Smooth muscle cell (in vitro differentiated cells): ENCODE results near the gene ETV3. TPM values are rescaled to one million over a fixed set of nuclear protein-coding genes. Genes with fewer than 3 reads are reported as not detected.

Experiments used
- DNase-seq: peaks from one replicate; lab custom pipeline; 2025; ENCODE audit not compliant: unreplicated experiment; lab: John Stamatoyannopoulos, UW
- H2AFZ ChIP-seq: fragments of 200-600 bp; sonication (generic); 2 replicates; pipeline ENCODE4 v1.6.0; 2016; ENCODE audit warnings: antibody characterized with exemption, low read depth, mild to moderate bottlenecking
- H3F3A ChIP-seq: fragments of 200-600 bp; sonication (generic); 2 replicates; pipeline ENCODE4 v1.6.0; 2017; ENCODE audit warnings: antibody characterized with exemption, low read depth
- H3K27ac ChIP-seq: fragments of 200-600 bp; sonication (generic); 2 replicates; pipeline ENCODE4 v1.5.1; 2016; ENCODE audit warnings: low read depth, mild to moderate bottlenecking
- H3K27me3 ChIP-seq: fragments of 200-600 bp; sonication (generic); 2 replicates; pipeline ENCODE4 v1.6.1; 2016; ENCODE audit warnings: low read depth, mild to moderate bottlenecking
- H3K36me3 ChIP-seq: fragments of 200-600 bp; sonication (generic); 2 replicates; pipeline ENCODE4 v1.5.1; 2016; ENCODE audit warnings: low read depth
- H3K4me1 ChIP-seq: fragments of 200-600 bp; sonication (generic); 2 replicates; pipeline ENCODE4 v1.5.1; 2016; ENCODE audit warnings: low read depth
- H3K4me2 ChIP-seq: fragments of 200-600 bp; sonication (generic); 2 replicates; pipeline ENCODE4 v1.6.0; 2016; ENCODE audit warnings: mild to moderate bottlenecking
- H3K4me3 ChIP-seq: fragments of 200-600 bp; sonication (generic); 2 replicates; pipeline ENCODE4 v1.5.1; 2016; ENCODE audit warnings: mild to moderate bottlenecking
- H3K79me2 ChIP-seq: fragments of 200-600 bp; sonication (generic); 2 replicates; pipeline ENCODE4 v1.6.0; 2016; ENCODE audit warnings: low read depth, mild to moderate bottlenecking
- H3K9ac ChIP-seq: fragments of 200-600 bp; sonication (generic); 2 replicates; pipeline ENCODE4 v1.6.0; 2016; ENCODE audit warnings: low read depth
- H3K9me3 ChIP-seq: fragments of 200-600 bp; sonication (generic); replicated peaks from 2 replicates; pipeline ENCODE4 v1.5.1; 2016; ENCODE audit warnings: low read depth
- H4K20me1 ChIP-seq: fragments of 200-600 bp; sonication (generic); 2 replicates; pipeline ENCODE4 v1.6.0; 2016; ENCODE audit warnings: low read depth
- WGBS: methylation state at CpG from one replicate; pipeline ENCODE4 v1.1.7; 2016; ENCODE audit warnings: low lambda C conversion rate; 5-methylcytosine and 5-hydroxymethylcytosine counted together
- polyA plus RNA-seq: library from polyadenylated mRNA; unstranded; fragments of >200 nt; fragmentation: Nextera tagmentation; extraction: Ambion mirVana; gene quantifications from 2 replicates; pipeline ENCODE4 v1.2.1, GENCODE V29; 2016
- total RNA-seq: library from RNA; depleted of rRNA; stranded (reverse); fragments of >200 nt; gene quantifications from 2 replicates; pipeline ENCODE4 v1.2.3, GENCODE V29; 2014
- TF ChIP-seq, protein P1 (sequence below): fragments of 200-600 bp; sonication (generic); IDR thresholded peaks from 2 replicates; pipeline ENCODE4 v1.5.1; 2017; ENCODE audit warnings: borderline replicate concordance, mild to moderate bottlenecking, antibody characterized with exemption; ENCODE audit not compliant: insufficient read depth, poor library complexity, severe bottlenecking

ETV3 gene
- total and polyA plus RNA-seq, 2 experiments from 2014 or later = 11.4 to 33.2 TPM

DNA sequence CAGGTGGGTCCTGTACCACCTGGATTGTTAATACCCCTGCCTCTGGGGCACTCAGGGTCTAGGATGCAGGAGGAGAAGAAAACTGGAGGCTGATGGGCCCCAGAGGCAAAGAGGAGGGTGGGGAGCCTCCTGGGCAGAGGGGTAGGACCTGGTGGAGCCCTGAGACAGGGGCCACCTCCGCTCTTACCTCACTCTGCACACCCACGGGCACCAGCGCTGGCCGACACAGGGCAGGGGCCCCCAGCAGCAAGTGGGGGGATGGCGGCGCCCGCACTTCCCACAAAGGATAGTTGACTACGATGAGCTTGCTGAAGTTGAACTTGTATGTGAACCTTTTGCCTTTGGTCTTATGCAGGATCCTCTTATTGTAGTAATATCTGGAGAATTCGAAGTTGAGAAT is 39.7 kb downstream of the ETV3 start:
- TF ChIP-seq, protein P1, sequence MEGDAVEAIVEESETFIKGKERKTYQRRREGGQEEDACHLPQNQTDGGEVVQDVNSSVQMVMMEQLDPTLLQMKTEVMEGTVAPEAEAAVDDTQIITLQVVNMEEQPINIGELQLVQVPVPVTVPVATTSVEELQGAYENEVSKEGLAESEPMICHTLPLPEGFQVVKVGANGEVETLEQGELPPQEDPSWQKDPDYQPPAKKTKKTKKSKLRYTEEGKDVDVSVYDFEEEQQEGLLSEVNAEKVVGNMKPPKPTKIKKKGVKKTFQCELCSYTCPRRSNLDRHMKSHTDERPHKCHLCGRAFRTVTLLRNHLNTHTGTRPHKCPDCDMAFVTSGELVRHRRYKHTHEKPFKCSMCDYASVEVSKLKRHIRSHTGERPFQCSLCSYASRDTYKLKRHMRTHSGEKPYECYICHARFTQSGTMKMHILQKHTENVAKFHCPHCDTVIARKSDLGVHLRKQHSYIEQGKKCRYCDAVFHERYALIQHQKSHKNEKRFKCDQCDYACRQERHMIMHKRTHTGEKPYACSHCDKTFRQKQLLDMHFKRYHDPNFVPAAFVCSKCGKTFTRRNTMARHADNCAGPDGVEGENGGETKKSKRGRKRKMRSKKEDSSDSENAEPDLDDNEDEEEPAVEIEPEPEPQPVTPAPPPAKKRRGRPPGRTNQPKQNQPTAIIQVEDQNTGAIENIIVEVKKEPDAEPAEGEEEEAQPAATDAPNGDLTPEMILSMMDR = no peak
- H2AFZ ChIP-seq = no peak overlapping the region

DNA sequence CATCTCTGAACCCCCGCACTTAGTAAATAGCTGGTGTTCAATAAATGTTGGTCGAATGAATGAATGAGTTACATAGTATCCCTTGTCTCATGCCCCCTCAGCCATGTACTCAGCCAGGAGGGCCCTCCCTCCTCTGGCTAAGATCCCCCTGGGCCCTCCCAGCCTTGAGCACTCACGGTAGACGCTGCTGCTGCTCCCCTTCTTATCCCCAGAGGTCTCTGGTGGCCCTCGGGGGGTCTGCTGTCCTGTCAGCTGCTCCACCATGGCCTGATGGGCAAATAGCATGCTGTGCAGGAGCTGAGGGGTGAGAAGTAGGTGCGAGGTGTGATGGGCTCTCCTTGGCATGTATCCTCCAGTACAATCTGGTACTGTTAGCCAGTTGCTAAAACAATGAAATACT is 40.5 kb downstream of the ETV3 start:
- no peak overlapping the region for H2AFZ ChIP-seq
- WGBS = 92% methylated on average over 6 of the region's 6 CpGs
- no peak overlapping the region for H3K4me2 ChIP-seq
- no peaks in the 10 kb centered on the region for H4K20me1 ChIP-seq
- no peaks in the 10 kb centered on the region for H3F3A ChIP-seq
- H3K27ac ChIP-seq = no peak overlapping the region
- H3K4me1 ChIP-seq = no peaks in the 10 kb centered on the region
- no peaks in the 10 kb centered on the region for H3K27me3 ChIP-seq
- TF ChIP-seq, protein P1 = no peak
- DNase-seq = no peak
- H3K79me2 ChIP-seq = no peaks in the 10 kb centered on the region
- H3K4me3 ChIP-seq = no peak overlapping the region
- no peaks in the 10 kb centered on the region for H3K36me3 ChIP-seq
- H3K9ac ChIP-seq = no peak overlapping the region
- no peaks in the 10 kb centered on the region for H3K9me3 ChIP-seq

More for the DNA sequence above, 39.7 kb downstream of the ETV3 start:
- Histone ChIP-seq H3K4me3 (no peak overlapping the region), H3K27ac (no peak overlapping the region), H3K36me3 (no peaks in the 10 kb centered on the region), H3K4me2 (no peak overlapping the region), H3K27me3 (no peaks in the 10 kb centered on the region), H4K20me1 (no peaks in the 10 kb centered on the region), H3K9me3 (no peaks in the 10 kb centered on the region), H3F3A (no peaks in the 10 kb centered on the region), H3K4me1 (no peaks in the 10 kb centered on the region), H3K9ac (no peak overlapping the region), H3K79me2 (no peaks in the 10 kb centered on the region)
- no peak for DNase-seq
- whole genome bisulfite sequencing = 99% methylated on average over 9 of the region's 9 CpGs

DNA sequence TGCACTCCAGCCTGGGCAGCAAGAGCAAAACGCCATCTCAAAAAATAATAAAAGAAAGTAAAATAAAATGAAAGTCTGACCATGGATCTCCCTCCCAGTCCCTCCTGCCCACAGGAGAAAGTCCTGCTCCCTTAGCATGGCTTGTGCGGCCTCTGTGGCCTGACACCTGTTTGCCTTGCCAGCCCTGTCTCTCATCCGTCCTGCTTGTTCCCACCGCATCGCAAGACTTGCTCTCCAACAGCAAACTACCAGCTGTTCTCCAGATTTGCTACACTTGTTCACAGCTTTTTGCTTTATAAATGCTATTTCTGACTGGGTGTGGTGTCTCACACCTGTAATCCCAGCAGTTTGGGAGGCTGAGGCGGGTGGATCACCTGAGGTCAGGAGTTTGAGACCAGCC is 41.3 kb downstream of the ETV3 start:
- Histone ChIP-seq H2AFZ (no peak overlapping the region), H3K27me3 (no peaks in the 10 kb centered on the region), H3K4me1 (no peaks in the 10 kb centered on the region), H3F3A (no peaks in the 10 kb centered on the region), H4K20me1 (no peaks in the 10 kb centered on the region), H3K27ac (no peak overlapping the region), H3K9ac (no peak overlapping the region), H3K79me2 (no peaks in the 10 kb centered on the region), H3K4me2 (no peak overlapping the region), H3K36me3 (no peaks in the 10 kb centered on the region), H3K9me3 (no peaks in the 10 kb centered on the region), H3K4me3 (no peak overlapping the region)
- TF ChIP-seq, protein P1 = no peak
- 86% methylated on average over 6 of the region's 6 CpGs for WGBS
- DNase-seq = no peak

DNA sequence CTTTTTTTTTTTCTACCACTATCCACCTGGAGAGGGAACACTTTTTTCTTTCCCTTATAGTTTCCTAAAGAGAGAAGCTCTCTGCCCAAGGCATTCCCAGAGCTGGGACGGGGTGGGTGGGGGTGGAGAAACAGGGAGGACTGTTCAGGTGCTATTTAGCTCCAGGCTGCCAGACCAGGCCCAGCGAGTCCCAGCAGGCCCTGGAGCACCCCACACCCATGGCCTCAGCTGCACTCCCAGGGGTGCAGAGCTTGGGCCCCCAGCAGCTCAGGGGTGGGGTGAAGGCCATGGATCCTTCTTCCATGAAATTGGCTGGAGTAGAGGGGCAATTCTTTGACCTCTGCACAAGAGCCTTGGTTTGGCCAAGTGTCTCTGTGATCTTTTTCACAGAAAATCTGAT is 42.6 kb downstream of the ETV3 start:
- TF ChIP-seq, protein P1 = no peak
- no peaks in the 10 kb centered on the region for H3K79me2 ChIP-seq
- H3K4me1 ChIP-seq = no peaks in the 10 kb centered on the region
- H2AFZ ChIP-seq = no peak overlapping the region
- H3K4me3 ChIP-seq = no peak overlapping the region
- WGBS = 69% methylated on average over 2 of the region's 2 CpGs
- H3K4me2 ChIP-seq = no peak overlapping the region
- no peaks in the 10 kb centered on the region for H3K36me3 ChIP-seq
- H3K9me3 ChIP-seq = no peaks in the 10 kb centered on the region
- DNase-seq = no peak
- no peaks in the 10 kb centered on the region for H4K20me1 ChIP-seq
- H3K27ac ChIP-seq = no peak overlapping the region
- H3K9ac ChIP-seq = no peak overlapping the region
- no peaks in the 10 kb centered on the region for H3F3A ChIP-seq
- no peaks in the 10 kb centered on the region for H3K27me3 ChIP-seq
